Measurements from ENCODE around the gene CT47A7. TPM values are rescaled to one million over a fixed set of nuclear protein-coding genes. Genes with fewer than 3 reads are reported as not detected.

The CT47A7 gene
- total RNA-seq, result not detected in 2 replicates

GRCh38 chrX:120956500-120956899, at the start of gene CT47A7:
Gene CT47A7, minus strand, starts transcription at chrX:120956600. Its CDS starts 255 bp downstream, at chrX:120956345.

DNA sequence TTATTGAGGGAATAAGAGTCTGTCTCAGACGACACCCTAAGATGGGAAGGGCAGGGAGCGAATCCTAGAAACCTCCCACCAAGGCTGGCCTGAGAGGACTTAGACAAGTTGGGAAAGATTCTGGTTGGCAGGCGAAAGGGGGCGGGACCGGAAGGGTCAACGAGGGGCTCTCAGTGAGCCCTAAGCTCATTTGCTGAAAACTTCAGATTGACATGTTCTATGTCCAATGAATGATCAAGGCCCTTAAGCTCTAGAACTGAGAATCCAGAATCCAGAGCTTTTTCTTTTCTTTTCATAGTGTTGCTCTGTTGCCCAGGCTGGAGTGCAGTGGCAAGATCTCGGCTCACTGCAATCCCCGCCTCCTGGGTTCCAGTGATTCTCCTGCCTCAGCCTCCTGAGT, 29.3 kb upstream of the CT47A7 start, which contains the start of gene CT47A1:
TSS of gene CT47A1 (minus strand) at position 101 of the 400 bp plus-strand sequence. CDS start 231 bp downstream, outside the sequence.

Other genes starting within 250 kb of the CT47A7 start
- gene CT47B1, start 80.7 kb downstream of the CT47A7 start, total RNA-seq, result not detected in 2 replicates
- not detected in 2 replicates for gene CT47A11, start 19.4 kb downstream of the CT47A7 start, total RNA-seq
- not detected in 2 replicates for gene CT47A10, start 14.6 kb downstream of the CT47A7 start, total RNA-seq
- gene CT47A9, start 9.7 kb downstream of the CT47A7 start, total RNA-seq, result not detected in 2 replicates
- not detected in 2 replicates for gene CT47A8, start 4.9 kb downstream of the CT47A7 start, total RNA-seq
- gene CT47A6, start 4.9 kb upstream of the CT47A7 start, total RNA-seq, result not detected in 2 replicates
- not detected in 2 replicates for gene CT47A5, start 9.7 kb upstream of the CT47A7 start, total RNA-seq
- not detected in 2 replicates for gene CT47A4, start 14.6 kb upstream of the CT47A7 start, total RNA-seq
- gene CT47A3, start 19.5 kb upstream of the CT47A7 start, total RNA-seq, result not detected in 2 replicates
- gene CT47A2, start 24.3 kb upstream of the CT47A7 start, total RNA-seq, result not detected in 2 replicates
- not detected in 2 replicates for gene CT47A1, start 29.2 kb upstream of the CT47A7 start, total RNA-seq
- gene GLUD2, start 91.0 kb upstream of the CT47A7 start, total RNA-seq, result 1.0 and 3.9 TPM in 2 replicates

Data from bladder microvascular endothelial cell (primary cell).